OCI-LY1 (cell line): ENCODE measurements around the gene SLC12A8.

Experiments
- H2AFZ ChIP-seq: fragments of 200-600 bp; sonication (generic), shearing (Covaris generic); 2 replicates; pipeline ENCODE4 v1.6.0; 2014; ENCODE audit warnings: antibody characterized with exemption, mild to moderate bottlenecking, low read length
- H3F3A ChIP-seq: fragments of 200-600 bp; sonication (generic), shearing (Covaris generic); 2 replicates; pipeline ENCODE4 v1.6.0; 2014; ENCODE audit warnings: mild to moderate bottlenecking, antibody characterized with exemption, low read length, moderate library complexity; ENCODE audit not compliant: insufficient read depth
- H3K27ac ChIP-seq: fragments of 200-600 bp; sonication (generic); 2 replicates; pipeline ENCODE4 v1.5.1; 2014; ENCODE audit warnings: low read length, mixed run types, mild to moderate bottlenecking, low read depth; ENCODE audit not compliant: poor library complexity, severe bottlenecking
- H3K27me3 ChIP-seq: fragments of 200-600 bp; sonication (generic); 2 replicates; pipeline ENCODE4 v1.6.0; 2014; ENCODE audit warnings: antibody characterized with exemption, mild to moderate bottlenecking, low read length, moderate library complexity; ENCODE audit not compliant: insufficient read depth
- H3K36me3 ChIP-seq: fragments of 200-600 bp; sonication (generic); 2 replicates; pipeline ENCODE4 v1.6.1; 2014; ENCODE audit warnings: mild to moderate bottlenecking, antibody characterized with exemption, low read length, moderate library complexity, mixed read lengths; ENCODE audit not compliant: insufficient read depth
- H3K4me1 ChIP-seq: fragments of 200-600 bp; sonication (generic); 2 replicates; pipeline ENCODE4 v1.5.1; 2014; ENCODE audit warnings: mild to moderate bottlenecking, low read length, moderate library complexity; ENCODE audit not compliant: insufficient read depth, severe bottlenecking
- H3K4me2 ChIP-seq: fragments of 200-600 bp; sonication (generic), shearing (Covaris generic); 2 replicates; pipeline ENCODE4 v1.6.1; 2014; ENCODE audit warnings: low read length
- H3K4me3 ChIP-seq: fragments of 200-600 bp; sonication (generic); 2 replicates; pipeline ENCODE4 v1.5.1; 2014; ENCODE audit warnings: low read length, low read depth, mild to moderate bottlenecking, mixed read lengths; ENCODE audit not compliant: poor library complexity, severe bottlenecking
- H3K79me2 ChIP-seq: fragments of 200-600 bp; shearing (Covaris generic); 2 replicates; pipeline ENCODE4 v1.6.1; 2016; ENCODE audit warnings: mixed run types, low read length, mixed read lengths; ENCODE audit not compliant: insufficient read depth
- H3K9ac ChIP-seq: fragments of 200-600 bp; sonication (generic), shearing (Covaris generic); 2 replicates; pipeline ENCODE4 v1.6.1; 2014; ENCODE audit warnings: mild to moderate bottlenecking, low read length, mixed read lengths
- H3K9me2 ChIP-seq: fragments of 200-600 bp; sonication (generic), shearing (Covaris generic); 2 replicates; pipeline ENCODE4 v1.6.1; 2014; ENCODE audit warnings: low read depth, mild to moderate bottlenecking, low read length, mixed read lengths
- H3K9me3 ChIP-seq: fragments of 200-600 bp; shearing (Covaris generic); 2 replicates; pipeline ENCODE4 v1.6.1; 2014; ENCODE audit warnings: low read length, mixed read lengths
- H4K20me1 ChIP-seq: fragments of 200-600 bp; sonication (generic), shearing (Covaris generic); 2 replicates; pipeline ENCODE4 v1.6.0; 2016; ENCODE audit warnings: mild to moderate bottlenecking, low read length; ENCODE audit not compliant: insufficient read depth
- CTCF ChIP-seq: fragments of 200-600 bp; sonication (generic), shearing (Covaris generic); IDR thresholded peaks from 2 replicates; pipeline ENCODE4 v1.5.1; 2017; ENCODE audit warnings: mild to moderate bottlenecking, antibody characterized with exemption, low read length, moderate library complexity, mixed read lengths
- EZH2 ChIP-seq: fragments of 200-600 bp; sonication (generic), shearing (Covaris generic); IDR thresholded peaks from 2 replicates; pipeline ENCODE4 v1.8.0; 2017; ENCODE audit warnings: borderline replicate concordance, mixed run types, mild to moderate bottlenecking, antibody characterized with exemption, low read length, moderate library complexity, mixed read lengths

Gene SLC12A8

GRCh38 chr3:125068265-125068664, 144.3 kb downstream of the SLC12A8 start:
- TF ChIP-seq EZH2 (no peak), CTCF (no peak)
- Histone ChIP-seq H4K20me1 (no peaks in the 10 kb centered on the region), H3K9me3 (no peaks in the 10 kb centered on the region), H3K9me2 (no peaks in the 10 kb centered on the region), H3K27me3 (no peaks in the 10 kb centered on the region), H3K4me2 (no peak overlapping the region), H3K36me3 (no peaks in the 10 kb centered on the region), H3K9ac (no peak overlapping the region), H3K4me1 (no peaks in the 10 kb centered on the region), H3K79me2 (no peaks in the 10 kb centered on the region), H3F3A (no peaks in the 10 kb centered on the region), H3K4me3 (no peak overlapping the region), H3K27ac (no peak overlapping the region), H2AFZ (no peak overlapping the region)

GRCh38 chr3:125067225-125067624, 145.3 kb downstream of the SLC12A8 start:
- H3K9me2 ChIP-seq, result no peaks in the 10 kb centered on the region
- H3K27ac ChIP-seq, result no peak overlapping the region
- no peaks in the 10 kb centered on the region for H3K79me2 ChIP-seq
- H3K9me3 ChIP-seq, result no peaks in the 10 kb centered on the region
- TF ChIP-seq EZH2 (no peak), CTCF (no peak)
- no peaks in the 10 kb centered on the region for H3K36me3 ChIP-seq
- no peaks in the 10 kb centered on the region; the same call in 1 of the 2 replicates for H3K27me3 ChIP-seq
- H2AFZ ChIP-seq, result no peak overlapping the region
- no peak overlapping the region for H3K4me3 ChIP-seq
- no peaks in the 10 kb centered on the region for H4K20me1 ChIP-seq
- H3F3A ChIP-seq, result no peaks in the 10 kb centered on the region
- no peaks in the 10 kb centered on the region for H3K4me1 ChIP-seq
- H3K4me2 ChIP-seq, result no peak overlapping the region
- no peak overlapping the region for H3K9ac ChIP-seq

- TF ChIP-seq CTCF, result no peak
- TF ChIP-seq EZH2, result no peak
- no peaks in the 10 kb centered on the region for H4K20me1 ChIP-seq
- no peak overlapping the region for H2AFZ ChIP-seq
- H3K36me3 ChIP-seq, result no peaks in the 10 kb centered on the region
- H3K9ac ChIP-seq, result no peak overlapping the region
- no peaks in the 10 kb centered on the region for H3K9me2 ChIP-seq
- no peaks in the 10 kb centered on the region; the same call in 1 of the 2 replicates for H3K27me3 ChIP-seq
- H3K79me2 ChIP-seq, result no peaks in the 10 kb centered on the region
- no peak overlapping the region for H3K4me2 ChIP-seq
- H3K4me3 ChIP-seq, result no peak overlapping the region
- H3F3A ChIP-seq, result no peaks in the 10 kb centered on the region
- no peaks in the 10 kb centered on the region for H3K4me1 ChIP-seq
- no peaks in the 10 kb centered on the region for H3K9me3 ChIP-seq
- H3K27ac ChIP-seq, result no peak overlapping the region
These were observed 149.5 kb downstream of the SLC12A8 start for GRCh38 chr3:125062904-125063618.
